Measurements from ENCODE around the gene KCNH5.

Gene KCNH5

DNA sequence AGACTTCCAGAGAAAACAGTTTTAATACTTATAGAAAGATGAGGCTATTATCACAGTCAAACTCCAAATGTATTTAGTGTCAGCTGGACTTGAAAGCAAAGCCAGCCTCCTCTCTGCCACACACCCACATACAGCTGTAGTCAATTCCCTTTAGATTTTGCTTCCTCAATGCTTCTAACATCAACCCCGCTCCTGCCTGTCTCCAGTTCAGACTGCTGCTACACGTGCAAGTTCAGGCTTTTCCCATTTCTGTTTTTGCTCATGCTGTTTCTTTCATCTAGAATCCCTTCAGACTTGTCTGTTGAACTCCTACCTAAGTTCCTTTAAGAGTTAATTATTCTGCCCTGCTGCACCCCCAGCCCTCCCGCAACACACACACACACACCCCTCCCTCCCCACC, 380.0 kb downstream of the KCNH5 start:
- TF ChIP-seq CTCF (IDR thresholded peaks at IDR 0.05; ENCODE audit: low read depth, low read length, missing control alignments), result no peak
- no peak overlapping the region for H3K4me3 ChIP-seq (ENCODE audit: low read depth, low read length)
- no peak for DNase-seq (ENCODE audit: low read depth)

DNA sequence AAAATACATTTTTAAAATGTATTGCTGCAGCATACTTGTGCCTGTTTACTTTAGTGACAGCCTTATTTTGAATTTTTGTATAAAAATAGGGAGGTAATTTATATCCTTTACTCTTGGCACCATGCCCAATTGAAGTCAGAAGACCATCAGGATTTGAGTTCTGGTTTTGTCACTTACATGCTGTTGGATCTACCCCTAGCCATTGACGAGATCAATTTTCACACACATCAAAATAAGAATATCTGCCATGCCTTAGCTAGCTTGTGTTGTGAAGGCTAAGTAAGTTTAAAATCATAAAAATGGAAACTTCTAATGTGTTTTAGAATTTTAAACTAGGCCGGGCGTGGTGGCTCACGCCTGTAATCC, 381.8 kb downstream of the KCNH5 start:
- TF ChIP-seq CTCF (IDR thresholded peaks at IDR 0.05; ENCODE audit: low read depth, low read length, missing control alignments), result no peak
- no peak overlapping the region for H3K4me3 ChIP-seq (ENCODE audit: low read depth, low read length)
- DNase-seq (ENCODE audit: low read depth), result no peak

DNA sequence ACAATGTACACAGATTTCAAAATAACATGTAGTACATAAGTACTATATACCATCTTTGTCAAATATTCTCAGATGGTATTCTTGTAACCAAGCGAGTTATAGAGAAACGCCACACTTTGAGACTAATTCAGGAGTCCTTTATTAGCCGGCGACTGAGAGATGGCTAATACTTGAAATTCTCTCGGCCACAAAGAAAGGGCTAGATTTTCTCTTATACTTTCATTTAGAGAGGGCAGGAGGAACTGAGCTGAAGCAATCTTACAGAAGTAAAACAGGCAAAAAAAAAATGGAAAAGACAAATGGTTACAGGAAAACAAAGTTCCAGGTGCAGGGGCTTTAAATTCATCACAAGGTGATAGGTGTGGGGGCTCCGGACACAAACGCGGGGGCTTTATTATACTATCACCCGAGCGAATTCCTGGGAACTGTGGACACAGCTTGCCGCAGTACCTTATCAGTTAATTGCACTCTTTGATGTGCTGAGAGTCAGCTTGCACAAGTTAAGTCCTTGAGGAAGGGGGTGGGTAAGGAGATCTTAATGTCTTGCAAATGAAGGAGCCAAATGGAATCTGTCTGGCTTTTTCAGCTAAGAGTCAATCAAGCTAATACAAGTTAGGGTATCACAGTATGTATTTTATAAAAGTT, 382.3 kb downstream of the KCNH5 start:
- DNase-seq (ENCODE audit: low read depth), result no peak
- H3K4me3 ChIP-seq (ENCODE audit: low read depth, low read length), result no peak overlapping the region
- no peak for TF ChIP-seq CTCF (IDR thresholded peaks at IDR 0.05; ENCODE audit: low read depth, low read length, missing control alignments)

DNA sequence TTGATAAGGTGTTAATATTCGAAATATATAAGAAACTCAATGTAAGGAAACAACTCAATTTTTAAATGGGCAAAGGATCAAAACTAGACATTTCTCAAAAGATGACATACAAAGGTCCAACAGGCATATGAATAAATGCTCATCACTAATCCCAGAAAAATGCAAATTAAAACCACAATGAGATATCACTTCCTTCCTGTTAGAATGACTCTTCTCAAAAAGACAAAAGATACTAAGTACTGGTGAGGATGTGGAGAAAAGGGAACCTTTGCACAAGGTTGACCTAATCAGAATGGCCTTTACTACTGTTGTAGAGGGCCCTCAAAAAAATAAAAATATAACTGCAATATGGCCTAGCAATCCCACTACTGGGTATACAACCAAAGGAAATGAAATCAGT, 383.4 kb downstream of the KCNH5 start:
- TF ChIP-seq CTCF (IDR thresholded peaks at IDR 0.05; ENCODE audit: low read depth, low read length, missing control alignments), result no peak
- H3K4me3 ChIP-seq (ENCODE audit: low read depth, low read length), result no peak overlapping the region
- no peak for DNase-seq (ENCODE audit: low read depth)

GRCh38 chr14:62658631-62659030, 386.6 kb downstream of the KCNH5 start:
- DNase-seq (ENCODE audit: low read depth), result no peak
- no peak overlapping the region for H3K4me3 ChIP-seq (ENCODE audit: low read depth, low read length)
- no peak for TF ChIP-seq CTCF (IDR thresholded peaks at IDR 0.05; ENCODE audit: low read depth, low read length, missing control alignments)

- H3K4me3 ChIP-seq (ENCODE audit: low read depth, low read length), result no peak overlapping the region
- no peak for DNase-seq (ENCODE audit: low read depth)
- no peak for TF ChIP-seq CTCF (IDR thresholded peaks at IDR 0.05; ENCODE audit: low read depth, low read length, missing control alignments)
Measured at GRCh38 chr14:62657376-62657775, 387.9 kb downstream of the KCNH5 start.

DNA sequence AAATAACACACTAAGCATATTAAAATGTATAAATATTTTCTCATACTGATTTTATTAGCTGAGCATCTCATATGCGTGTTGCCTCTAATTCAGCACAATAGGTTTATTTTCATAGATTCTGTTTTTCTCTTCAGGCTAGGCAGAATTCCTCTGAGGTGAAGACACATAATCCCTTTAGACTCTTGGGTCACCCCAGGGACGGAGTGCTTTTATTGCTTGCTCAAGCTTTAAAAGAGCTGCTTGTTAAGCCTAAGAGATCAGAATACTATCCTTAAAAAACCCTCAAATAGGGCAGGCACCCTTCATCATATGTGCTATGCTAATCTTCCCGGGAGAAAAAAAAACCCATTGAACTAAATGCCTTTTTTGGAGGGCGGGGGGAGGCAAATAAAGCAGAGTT, 390.1 kb downstream of the KCNH5 start:
- H3K4me3 ChIP-seq (ENCODE audit: low read depth, low read length), result no peak overlapping the region
- TF ChIP-seq CTCF (IDR thresholded peaks at IDR 0.05; ENCODE audit: low read depth, low read length, missing control alignments), result no peak
- DNase-seq (ENCODE audit: low read depth), result no peak
